Panc1 (cell line): ENCODE results near the gene PPOX. TPM values are rescaled to one million over a fixed set of nuclear protein-coding genes. Genes with fewer than 3 reads are reported as not detected.

ENCODE experiments used
- ATAC-seq: fragments of 200-7000 bp; cut with Tn5 transposase; 2 replicates; pipeline ENCODE4 v1.9.1; 2020; ENCODE audit warnings: mild to moderate bottlenecking, moderate library complexity
- BruUV-seq: library from RNA; stranded (reverse); fragments of 400-500 nt; replicated peaks from 2 replicates; lab custom pipeline; 2021; lab: Mats Ljungman, UMichigan
- CTCF ChIA-PET: fragments of 300-600 bp; sonication (Branson Sonifier 250); formaldehyde crosslinking; loops from one replicate; lab custom pipeline; 2022; ENCODE audit warnings: antibody characterized with exemption; lab: Charles Lee
- POLR2A ChIA-PET: fragments of 300-600 bp; sonication (Branson Sonifier 250); formaldehyde crosslinking; loops from one replicate; lab custom pipeline; 2022; ENCODE audit warnings: antibody characterized with exemption; lab: Charles Lee
- DNase-seq: peaks from one replicate; pipeline ENCODE4 v3.0.0-alpha.2; 2010; ENCODE audit warnings: low read depth, low spot score
- H3K27ac ChIP-seq: 2 replicates; pipeline ENCODE4 v1.5.1; 2011; ENCODE audit warnings: mild to moderate bottlenecking, low read length, inconsistent platforms
- H3K27me3 ChIP-seq: fragments of 200-500 bp; sonication (Bioruptor generic); 2 replicates; pipeline ENCODE4 v1.6.0; 2014; ENCODE audit warnings: low read length, inconsistent platforms; ENCODE audit not compliant: control insufficient read depth, insufficient read depth
- H3K36me3 ChIP-seq: fragments of 200-500 bp; sonication (Bioruptor generic); 2 replicates; pipeline ENCODE4 v1.5.1; 2014; ENCODE audit warnings: inconsistent platforms, mild to moderate bottlenecking, low read length, moderate library complexity; ENCODE audit not compliant: control insufficient read depth, insufficient read depth
- H3K4me1 ChIP-seq: 2 replicates; pipeline ENCODE4 v1.5.1; 2011; ENCODE audit warnings: inconsistent platforms, mild to moderate bottlenecking, low read length, moderate library complexity; ENCODE audit not compliant: control insufficient read depth, insufficient read depth
- H3K4me3 ChIP-seq, 2 experiments: 2 replicates each; pipeline ENCODE4 v1.5.1; 2011 to 2012; ENCODE audit warnings: low read depth in 2 of 2, low read length in 2 of 2, mild to moderate bottlenecking in 2 of 2, inconsistent platforms in 1 of 2, moderate library complexity in 1 of 2
- H3K9me3 ChIP-seq: fragments of 200-500 bp; sonication (Bioruptor generic); 2 replicates; pipeline ENCODE4 v1.5.1; 2014; ENCODE audit warnings: low read depth, mild to moderate bottlenecking, inconsistent platforms, low read length, moderate library complexity; ENCODE audit not compliant: control insufficient read depth, insufficient read depth
- POLR2AphosphoS5 ChIP-seq: IDR thresholded peaks from 2 replicates; pipeline ENCODE4 v1.6.1; 2012; ENCODE audit warnings: mild to moderate bottlenecking, low read depth, low read length, moderate library complexity
- SIN3A ChIP-seq: IDR thresholded peaks from 2 replicates; pipeline ENCODE4 v1.6.1; 2012; ENCODE audit warnings: low read depth, mild to moderate bottlenecking, low read length, moderate library complexity, borderline replicate concordance; ENCODE audit not compliant: insufficient read depth
- TCF7L2 ChIP-seq: IDR thresholded peaks from 2 replicates; pipeline ENCODE4 v1.6.1; 2011; ENCODE audit warnings: mild to moderate bottlenecking, low read depth, low read length, inconsistent platforms
- in situ Hi-C: cut with HindIII; loops from 2 replicates; pipeline ENCODE4 v1.10.0; 2016; ENCODE audit warnings: low sequenced_read_pairs, low pct_unique_long_range_greater_than_20kb
- intact Hi-C: fragments of 100-400 bp; cut with micrococcal nuclease; formaldehyde crosslinking; loops from one replicate; pipeline ENCODE4 v1.10.0; 2022; ENCODE audit not compliant: unreplicated experiment
- total RNA-seq: library from RNA; stranded (reverse); gene quantifications from one replicate; pipeline ENCODE4 v1.2.1, GENCODE V29; 2021; ENCODE audit not compliant: unreplicated experiment
- TF ChIP-seq, protein P1 (sequence below), 2 experiments: IDR thresholded peaks; 2 replicates each; pipeline ENCODE4 v1.6.1; 2011 to 2012; ENCODE audit warnings: low read depth in 2 of 2, control low read depth in 1 of 2, low read length in 1 of 2, mild to moderate bottlenecking in 1 of 2, moderate library complexity in 1 of 2; ENCODE audit not compliant: insufficient read depth in 1 of 2
- TF ChIP-seq, protein P2 (sequence below): fragments of 450-650 bp; IDR thresholded peaks from 2 replicates; pipeline ENCODE4 v1.5.1; 2017; ENCODE audit warnings: mild to moderate bottlenecking

The PPOX gene
- total RNA-seq, 1 experiment from 2014 or later, result 20.6 TPM

DNA sequence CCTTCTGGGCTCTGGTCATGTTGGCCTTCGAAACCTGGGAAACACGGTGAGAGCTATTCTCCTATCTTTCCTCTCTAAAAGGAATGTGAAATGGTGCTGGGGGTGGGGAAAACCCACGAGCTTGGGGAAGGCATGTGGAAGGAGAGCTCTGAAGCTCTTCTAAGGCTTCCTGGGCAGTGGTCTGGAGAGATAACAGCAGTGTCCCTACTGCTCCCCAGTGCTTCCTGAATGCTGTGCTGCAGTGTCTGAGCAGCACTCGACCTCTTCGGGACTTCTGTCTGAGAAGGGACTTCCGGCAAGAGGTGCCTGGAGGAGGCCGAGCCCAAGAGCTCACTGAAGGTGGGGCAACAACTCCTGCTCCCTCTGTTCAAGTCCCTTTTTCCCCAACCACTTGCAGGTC, 4.2 kb upstream of the PPOX start:
- Histone ChIP-seq H3K4me1 (peaks cover 27% of the 10 kb centered on the region), H3K27ac (no peak overlapping the region), H3K9me3 (no peaks in the 10 kb centered on the region), H3K36me3 (peaks cover 11% of the 10 kb centered on the region), H3K27me3 (no peaks in the 10 kb centered on the region), H3K4me3 (no peak overlapping the region)
- DNase-seq, result no peak
- in situ Hi-C loops (no loop called here), intact Hi-C loops (no loop called here)
- ChIA-PET CTCF (no interaction called here), POLR2A (no interaction called here)
- ATAC-seq, result no peak
- TF ChIP-seq, protein P1, sequence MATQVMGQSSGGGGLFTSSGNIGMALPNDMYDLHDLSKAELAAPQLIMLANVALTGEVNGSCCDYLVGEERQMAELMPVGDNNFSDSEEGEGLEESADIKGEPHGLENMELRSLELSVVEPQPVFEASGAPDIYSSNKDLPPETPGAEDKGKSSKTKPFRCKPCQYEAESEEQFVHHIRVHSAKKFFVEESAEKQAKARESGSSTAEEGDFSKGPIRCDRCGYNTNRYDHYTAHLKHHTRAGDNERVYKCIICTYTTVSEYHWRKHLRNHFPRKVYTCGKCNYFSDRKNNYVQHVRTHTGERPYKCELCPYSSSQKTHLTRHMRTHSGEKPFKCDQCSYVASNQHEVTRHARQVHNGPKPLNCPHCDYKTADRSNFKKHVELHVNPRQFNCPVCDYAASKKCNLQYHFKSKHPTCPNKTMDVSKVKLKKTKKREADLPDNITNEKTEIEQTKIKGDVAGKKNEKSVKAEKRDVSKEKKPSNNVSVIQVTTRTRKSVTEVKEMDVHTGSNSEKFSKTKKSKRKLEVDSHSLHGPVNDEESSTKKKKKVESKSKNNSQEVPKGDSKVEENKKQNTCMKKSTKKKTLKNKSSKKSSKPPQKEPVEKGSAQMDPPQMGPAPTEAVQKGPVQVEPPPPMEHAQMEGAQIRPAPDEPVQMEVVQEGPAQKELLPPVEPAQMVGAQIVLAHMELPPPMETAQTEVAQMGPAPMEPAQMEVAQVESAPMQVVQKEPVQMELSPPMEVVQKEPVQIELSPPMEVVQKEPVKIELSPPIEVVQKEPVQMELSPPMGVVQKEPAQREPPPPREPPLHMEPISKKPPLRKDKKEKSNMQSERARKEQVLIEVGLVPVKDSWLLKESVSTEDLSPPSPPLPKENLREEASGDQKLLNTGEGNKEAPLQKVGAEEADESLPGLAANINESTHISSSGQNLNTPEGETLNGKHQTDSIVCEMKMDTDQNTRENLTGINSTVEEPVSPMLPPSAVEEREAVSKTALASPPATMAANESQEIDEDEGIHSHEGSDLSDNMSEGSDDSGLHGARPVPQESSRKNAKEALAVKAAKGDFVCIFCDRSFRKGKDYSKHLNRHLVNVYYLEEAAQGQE (IDR thresholded peaks at IDR 0.05; ENCODE audit: insufficient read depth in 1 of 2, low read depth in 2 of 2, low read length in 1 of 2), result no peak
- TF ChIP-seq POLR2AphosphoS5 (no peak), TCF7L2 (no peak), SIN3A (no peak)
- TF ChIP-seq, protein P2, sequence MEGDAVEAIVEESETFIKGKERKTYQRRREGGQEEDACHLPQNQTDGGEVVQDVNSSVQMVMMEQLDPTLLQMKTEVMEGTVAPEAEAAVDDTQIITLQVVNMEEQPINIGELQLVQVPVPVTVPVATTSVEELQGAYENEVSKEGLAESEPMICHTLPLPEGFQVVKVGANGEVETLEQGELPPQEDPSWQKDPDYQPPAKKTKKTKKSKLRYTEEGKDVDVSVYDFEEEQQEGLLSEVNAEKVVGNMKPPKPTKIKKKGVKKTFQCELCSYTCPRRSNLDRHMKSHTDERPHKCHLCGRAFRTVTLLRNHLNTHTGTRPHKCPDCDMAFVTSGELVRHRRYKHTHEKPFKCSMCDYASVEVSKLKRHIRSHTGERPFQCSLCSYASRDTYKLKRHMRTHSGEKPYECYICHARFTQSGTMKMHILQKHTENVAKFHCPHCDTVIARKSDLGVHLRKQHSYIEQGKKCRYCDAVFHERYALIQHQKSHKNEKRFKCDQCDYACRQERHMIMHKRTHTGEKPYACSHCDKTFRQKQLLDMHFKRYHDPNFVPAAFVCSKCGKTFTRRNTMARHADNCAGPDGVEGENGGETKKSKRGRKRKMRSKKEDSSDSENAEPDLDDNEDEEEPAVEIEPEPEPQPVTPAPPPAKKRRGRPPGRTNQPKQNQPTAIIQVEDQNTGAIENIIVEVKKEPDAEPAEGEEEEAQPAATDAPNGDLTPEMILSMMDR, result no peak
- no TSS peak for BruUV-seq

DNA sequence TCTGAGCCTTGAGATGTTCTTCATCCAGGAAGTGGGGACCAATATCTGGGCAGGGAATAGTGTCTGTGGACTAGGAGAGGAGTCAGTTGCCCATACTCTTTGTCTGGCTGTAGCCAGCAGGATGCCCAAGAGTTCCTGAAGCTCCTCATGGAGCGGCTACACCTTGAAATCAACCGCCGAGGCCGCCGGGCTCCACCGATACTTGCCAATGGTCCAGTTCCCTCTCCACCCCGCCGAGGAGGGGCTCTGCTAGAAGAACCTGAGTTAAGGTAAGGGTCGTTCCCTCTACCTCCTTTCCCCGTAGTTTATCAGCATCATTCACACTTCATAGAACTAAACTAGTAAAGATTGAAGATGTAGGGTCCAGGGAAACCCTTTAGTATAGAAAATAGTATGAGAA, 3.4 kb upstream of the PPOX start:
- Histone ChIP-seq H3K4me3 (no peak overlapping the region), H3K9me3 (no peaks in the 10 kb centered on the region), H3K36me3 (peaks cover 5% of the 10 kb centered on the region; the same call in 1 of the 2 replicates), H3K27ac (no peak overlapping the region), H3K27me3 (no peaks in the 10 kb centered on the region), H3K4me1 (peaks cover 30% of the 10 kb centered on the region)
- BruUV-seq, result no TSS peak
- ChIA-PET CTCF (no interaction called here), POLR2A (no interaction called here)
- ATAC-seq (no peak), DNase-seq (no peak)
- intact Hi-C loops (no loop called here), in situ Hi-C loops (no loop called here)
- TF ChIP-seq, protein P1 (IDR thresholded peaks at IDR 0.05; ENCODE audit: insufficient read depth in 1 of 2, low read depth in 2 of 2, low read length in 1 of 2), result no peak
- TF ChIP-seq, protein P2, result no peak
